OCI-LY3 (cell line): ENCODE results near the gene TOR4A.

Experiments used
- H2AFZ ChIP-seq: fragments of 200-600, 300-600 bp; shearing (Covaris generic); 2 replicates; pipeline ENCODE4 v1.6.0; 2014; ENCODE audit warnings: antibody characterized with exemption, low read depth, low read length
- H3K27ac ChIP-seq: fragments of 200-600, 300-600 bp; sonication (generic); 2 replicates; pipeline ENCODE4 v1.5.1; 2014; ENCODE audit warnings: mild to moderate bottlenecking, low read length, moderate library complexity, mixed read lengths
- H3K27me3 ChIP-seq: fragments of 200-600, 300-600 bp; sonication (generic); 2 replicates; pipeline ENCODE4 v1.6.1; 2014; ENCODE audit warnings: low read depth, low read length, mixed read lengths
- H3K36me3 ChIP-seq: fragments of 200-600, 300-600 bp; sonication (generic); replicated peaks from 2 replicates; pipeline ENCODE3; 2014; ENCODE audit warnings: low read depth, low read length, mixed read lengths
- H3K4me1 ChIP-seq: fragments of 300-600, 200-600 bp; sonication (generic); 2 replicates; pipeline ENCODE4 v1.6.1; 2014; ENCODE audit warnings: low read length, mixed read lengths
- H3K4me2 ChIP-seq: fragments of 200-600, 300-600 bp; sonication (generic); 2 replicates; pipeline ENCODE4 v1.6.1; 2014; ENCODE audit warnings: low read length, mixed read lengths
- H3K4me3 ChIP-seq: fragments of 300-600, 200-600 bp; sonication (generic); 2 replicates; pipeline ENCODE4 v1.5.1; 2014; ENCODE audit warnings: antibody characterized with exemption, mild to moderate bottlenecking, low read length, moderate library complexity
- H3K79me2 ChIP-seq: fragments of 300-600, 200-600 bp; shearing (Covaris generic); 2 replicates; pipeline ENCODE4 v1.6.1; 2014; ENCODE audit warnings: mild to moderate bottlenecking, low read length, mixed read lengths
- H3K9ac ChIP-seq: fragments of 300-600, 200-600 bp; shearing (Covaris generic); 2 replicates; pipeline ENCODE4 v1.6.0; 2014; ENCODE audit warnings: mild to moderate bottlenecking, low read length, moderate library complexity
- H3K9me3 ChIP-seq: fragments of 200-600, 300-600 bp; shearing (Covaris generic); 2 replicates; pipeline ENCODE4 v1.6.1; 2014; ENCODE audit warnings: low read length, mixed read lengths; ENCODE audit not compliant: insufficient read depth
- H4K20me1 ChIP-seq: fragments of 200-600, 300-600 bp; sonication (generic); 2 replicates; pipeline ENCODE4 v1.6.1; 2016; ENCODE audit warnings: low read length, mixed read lengths; ENCODE audit not compliant: insufficient read depth
- EZH2phosphoT487 ChIP-seq: fragments of 200-600 bp; shearing (Covaris generic); IDR thresholded peaks from 2 replicates; pipeline ENCODE4 v1.6.1; 2018; ENCODE audit warnings: antibody characterized with exemption, mixed run types, low read depth
- TF ChIP-seq, protein P1 (sequence below): fragments of 200-600, 300-600 bp; sonication (generic); IDR thresholded peaks from 2 replicates; pipeline ENCODE4 v1.5.1; 2014; ENCODE audit warnings: antibody characterized with exemption, low read length, low read depth

The TOR4A gene

DNA sequence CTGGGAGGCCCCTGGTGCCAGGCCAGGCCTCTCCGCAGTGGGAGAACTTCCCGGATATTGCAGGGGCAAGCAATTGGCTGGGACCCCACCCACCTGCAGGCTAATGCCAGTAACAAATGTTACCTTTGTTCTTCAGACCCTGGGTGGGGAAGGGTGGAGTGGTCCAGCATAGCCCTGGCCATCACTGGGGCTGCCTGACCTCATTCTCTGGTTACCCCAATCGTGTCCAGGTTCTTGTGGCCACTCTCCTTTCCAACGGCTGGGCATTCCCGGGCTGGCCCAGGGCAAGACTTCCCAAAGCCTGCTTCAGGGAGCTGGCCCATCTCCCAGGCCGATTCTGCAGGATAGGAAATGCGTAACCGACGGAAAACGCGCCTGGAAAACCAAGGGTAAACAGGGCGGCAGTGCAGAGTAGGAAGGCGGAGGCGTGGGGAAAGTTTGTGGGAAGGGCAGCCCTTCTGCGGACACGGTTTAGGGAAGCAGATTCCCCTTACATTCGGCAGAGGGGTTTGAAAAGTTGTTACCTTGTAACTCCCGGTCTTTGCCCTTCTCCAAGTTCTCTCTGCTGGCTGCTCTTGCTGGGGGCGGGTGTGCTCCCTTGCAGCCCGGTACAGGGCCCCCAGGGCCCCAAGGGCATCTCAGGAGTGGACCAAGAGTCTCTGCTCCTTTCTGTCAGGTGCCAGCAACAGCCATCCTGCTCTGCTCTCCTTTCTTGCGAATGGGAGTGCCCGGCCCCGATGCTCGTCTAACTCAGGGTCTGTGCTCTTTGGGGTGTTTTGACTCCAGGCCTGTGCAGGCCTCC, 21.1 kb downstream of the TOR4A start:
- TF ChIP-seq, protein P1, sequence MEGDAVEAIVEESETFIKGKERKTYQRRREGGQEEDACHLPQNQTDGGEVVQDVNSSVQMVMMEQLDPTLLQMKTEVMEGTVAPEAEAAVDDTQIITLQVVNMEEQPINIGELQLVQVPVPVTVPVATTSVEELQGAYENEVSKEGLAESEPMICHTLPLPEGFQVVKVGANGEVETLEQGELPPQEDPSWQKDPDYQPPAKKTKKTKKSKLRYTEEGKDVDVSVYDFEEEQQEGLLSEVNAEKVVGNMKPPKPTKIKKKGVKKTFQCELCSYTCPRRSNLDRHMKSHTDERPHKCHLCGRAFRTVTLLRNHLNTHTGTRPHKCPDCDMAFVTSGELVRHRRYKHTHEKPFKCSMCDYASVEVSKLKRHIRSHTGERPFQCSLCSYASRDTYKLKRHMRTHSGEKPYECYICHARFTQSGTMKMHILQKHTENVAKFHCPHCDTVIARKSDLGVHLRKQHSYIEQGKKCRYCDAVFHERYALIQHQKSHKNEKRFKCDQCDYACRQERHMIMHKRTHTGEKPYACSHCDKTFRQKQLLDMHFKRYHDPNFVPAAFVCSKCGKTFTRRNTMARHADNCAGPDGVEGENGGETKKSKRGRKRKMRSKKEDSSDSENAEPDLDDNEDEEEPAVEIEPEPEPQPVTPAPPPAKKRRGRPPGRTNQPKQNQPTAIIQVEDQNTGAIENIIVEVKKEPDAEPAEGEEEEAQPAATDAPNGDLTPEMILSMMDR: no peak
- no peak for TF ChIP-seq EZH2phosphoT487
- Histone ChIP-seq H3K4me3 (peak overlapping the region; percentile 54), H3K79me2 (no peaks in the 10 kb centered on the region), H3K27ac (peak overlapping the region; percentile 43), H3K36me3 (no peaks in the 10 kb centered on the region), H3K4me2 (peak overlapping the region; percentile 73), H3K9me3 (no peaks in the 10 kb centered on the region), H3K27me3 (no peaks in the 10 kb centered on the region), H3K9ac (peak overlapping the region; percentile 39; the same call in 1 of the 2 replicates), H3K4me1 (peaks cover 33% of the 10 kb centered on the region), H2AFZ (peak overlapping the region; percentile 77), H4K20me1 (no peaks in the 10 kb centered on the region)

GRCh38 chr9:137299203-137299565, 21.7 kb downstream of the TOR4A start:
- peak overlapping the region; percentile 54 for H3K4me3 ChIP-seq
- peak overlapping the region; percentile 39; the same call in 1 of the 2 replicates for H3K9ac ChIP-seq
- no peaks in the 10 kb centered on the region for H3K27me3 ChIP-seq
- H3K9me3 ChIP-seq: no peaks in the 10 kb centered on the region
- no peaks in the 10 kb centered on the region for H3K79me2 ChIP-seq
- H3K4me2 ChIP-seq: peak overlapping the region; percentile 73
- H3K36me3 ChIP-seq: no peaks in the 10 kb centered on the region
- TF ChIP-seq, protein P1: peak; percentile 24
- no peak for TF ChIP-seq EZH2phosphoT487
- peak overlapping the region; percentile 43 for H3K27ac ChIP-seq
- no peaks in the 10 kb centered on the region for H4K20me1 ChIP-seq
- peak overlapping the region; percentile 77 for H2AFZ ChIP-seq
- H3K4me1 ChIP-seq: peaks cover 33% of the 10 kb centered on the region

- Histone ChIP-seq H3K27ac (no peak overlapping the region), H2AFZ (no peak overlapping the region), H3K4me2 (peak overlapping the region; percentile 73), H3K36me3 (no peaks in the 10 kb centered on the region), H3K27me3 (no peaks in the 10 kb centered on the region), H3K4me3 (no peak overlapping the region), H4K20me1 (no peaks in the 10 kb centered on the region), H3K79me2 (no peaks in the 10 kb centered on the region), H3K4me1 (peaks cover 33% of the 10 kb centered on the region), H3K9me3 (no peaks in the 10 kb centered on the region), H3K9ac (no peak overlapping the region)
- no peak for TF ChIP-seq EZH2phosphoT487
- TF ChIP-seq, protein P1: no peak
Measured at GRCh38 chr9:137299938-137300337, 22.4 kb downstream of the TOR4A start.

- H3K4me3 ChIP-seq: no peak overlapping the region
- H3K9me3 ChIP-seq: no peaks in the 10 kb centered on the region
- H3K27ac ChIP-seq: no peak overlapping the region
- TF ChIP-seq, protein P1: no peak
- TF ChIP-seq EZH2phosphoT487: no peak
- H3K27me3 ChIP-seq: no peaks in the 10 kb centered on the region
- H3K4me2 ChIP-seq: no peak overlapping the region
- H2AFZ ChIP-seq: no peak overlapping the region
- H3K36me3 ChIP-seq: no peaks in the 10 kb centered on the region
- H4K20me1 ChIP-seq: no peaks in the 10 kb centered on the region
- no peaks in the 10 kb centered on the region for H3K79me2 ChIP-seq
- no peak overlapping the region for H3K9ac ChIP-seq
- peaks cover 33% of the 10 kb centered on the region for H3K4me1 ChIP-seq
Measured at GRCh38 chr9:137300567-137301080, 23.1 kb downstream of the TOR4A start.
